ENCODE results near the gene CABLES2. TPM values are rescaled to one million over a fixed set of nuclear protein-coding genes. Genes with fewer than 3 reads are reported as not detected.

Gene CABLES2
- total RNA-seq, 1 experiment from 2014 or later: 8.9 TPM

GRCh38 chr20:62415354-62416111 is 8.4 kb upstream of the CABLES2 start:
- ChIA-PET CTCF (interaction anchor here (0.6 kb wide), 1 partner anchor 55 kb away, joined by 3 read pairs; no protein-coding TSS in a partner anchor), RAD21 (ENCODE audit: low non-redundant PET in 1 of 2, low total read pairs in 2 of 2, uncharacterized antibody in 2 of 2, unreplicated experiment in 2 of 2) (no interaction called here), POLR2A (no interaction called here)
- intact Hi-C loops (cut with micrococcal nuclease): no loop called here
- no peaks in the 10 kb centered on the region for H4K20me1 ChIP-seq (ENCODE audit: insufficient read depth)
- no peaks in the 10 kb centered on the region for H3K9me2 ChIP-seq (ENCODE audit: insufficient read depth)
- no peak overlapping the region for H3K4me3 ChIP-seq (replicated peaks in 1 of 2; ENCODE audit: low read depth in 1 of 2, low read length in 2 of 2)
- no peak overlapping the region for H2AFZ ChIP-seq (ENCODE audit: low read depth, low read length, poor library complexity, severe bottlenecking)
- TF ChIP-seq SP1 (IDR thresholded peaks at IDR 0.05; ENCODE audit: low read depth) (no peak), JUND (IDR thresholded peaks at IDR 0.05) (no peak), EZH2phosphoT487 (IDR thresholded peaks at IDR 0.05; ENCODE audit: borderline replicate concordance) (no peak), EGR1 (IDR thresholded peaks at IDR 0.05; ENCODE audit: low read depth) (no peak), ATF3 (IDR thresholded peaks at IDR 0.05) (no peak), CBX3 (IDR thresholded peaks at IDR 0.05; ENCODE audit: low read depth) (no peak), CEBPB (IDR thresholded peaks at IDR 0.05; ENCODE audit: low read depth) (no peak), RAD21 (IDR thresholded peaks at IDR 0.05; ENCODE audit: low read depth) (no peak), POLR2AphosphoS5 (IDR thresholded peaks at IDR 0.05; ENCODE audit: low read depth, low read length) (no peak), POLR2A (IDR thresholded peaks at IDR 0.05; ENCODE audit: borderline replicate concordance, extremely low read depth, insufficient read depth, insufficient read length) (no peak), MAX (IDR thresholded peaks at IDR 0.05) (no peak), REST (IDR thresholded peaks at IDR 0.05; ENCODE audit: low read depth) (no peak)
- H3K27me3 ChIP-seq (ENCODE audit: insufficient read depth, low read length): no peaks in the 10 kb centered on the region
- no peak for ATAC-seq
- no peaks in the 10 kb centered on the region for H3K9me3 ChIP-seq (ENCODE audit: control insufficient read depth in 1 of 2, insufficient read depth in 1 of 2, low read depth in 1 of 2, low read length in 2 of 2)
- DNase-seq (ENCODE audit: low read depth, low spot score): no peak
- no peak overlapping the region for H3K4me2 ChIP-seq (ENCODE audit: low read length)
- no peaks in the 10 kb centered on the region for H3K79me2 ChIP-seq (ENCODE audit: insufficient read depth, low read length)
- H3K4me1 ChIP-seq (ENCODE audit: control insufficient read depth in 1 of 2, insufficient read depth in 2 of 2, low read length in 2 of 2): peaks cover 2% of the 10 kb centered on the region in 2 experiments; a peak in 3 of 4 replicates
- BruUV-seq (replicated peaks): no TSS peak
- no peak overlapping the region for H3K27ac ChIP-seq (ENCODE audit: low read depth, low read length)
- no peak overlapping the region for H3K9ac ChIP-seq (ENCODE audit: low read length)
- H3K36me3 ChIP-seq (ENCODE audit: control insufficient read depth in 1 of 2, insufficient read depth in 2 of 2, low read length in 2 of 2): no peaks in the 10 kb centered on the region
